HK-2 (cell line): Measurements from ENCODE around the gene GLOD4.
A peak's percentile ranks its signal among the peaks of the same experiment; 100 is the strongest.
"Not testable (repeated sequence)": the region's sequence is repeated elsewhere in the genome, so short reads cannot be mapped to it uniquely, and the experiment has no call there.

Source experiments
- DNase-seq: peaks from one replicate; pipeline ENCODE4 v3.0.0-alpha.2; 2018; ENCODE audit not compliant: unreplicated experiment

GLOD4 gene

DNA sequence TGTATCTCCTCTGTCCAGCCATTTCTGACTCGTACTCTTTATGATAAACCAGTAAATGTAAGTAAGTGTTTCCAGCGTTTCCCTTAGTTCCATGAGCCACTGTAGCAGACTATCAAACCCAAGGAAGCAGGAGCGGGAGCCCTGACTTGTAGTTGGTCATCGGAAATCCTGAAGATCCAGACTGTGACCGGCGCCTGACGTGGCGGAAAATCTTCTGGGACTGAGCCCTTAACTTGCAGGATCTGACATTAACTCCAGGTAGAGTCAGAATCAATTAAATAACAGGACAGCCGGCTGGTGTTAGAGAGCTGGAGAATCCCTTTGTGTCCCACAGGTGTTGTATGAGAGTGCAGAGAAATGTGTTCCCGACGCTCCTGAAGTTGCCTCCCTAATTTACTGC is 4.0 kb downstream of the GLOD4 start:
- no peak for DNase-seq

DNA sequence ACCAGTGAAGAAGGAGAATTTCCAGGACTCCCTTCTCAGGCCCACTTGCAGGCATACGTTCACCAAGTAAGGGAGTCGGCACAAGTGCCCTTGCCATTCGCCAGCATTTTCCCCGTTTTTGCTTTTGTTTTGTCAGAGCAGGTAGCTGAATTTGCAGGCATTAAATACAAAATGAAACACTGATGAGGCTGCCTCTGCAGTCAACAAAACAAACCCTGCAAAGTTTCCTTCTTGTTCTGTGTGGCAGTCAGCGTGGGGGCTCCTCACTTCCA is 7.8 kb downstream of the GLOD4 start:
- no peak for DNase-seq

- DNase-seq = peak; percentile 17
Observed at GRCh38 chr17:773467-774312, 8.4 kb downstream of the GLOD4 start.

DNA sequence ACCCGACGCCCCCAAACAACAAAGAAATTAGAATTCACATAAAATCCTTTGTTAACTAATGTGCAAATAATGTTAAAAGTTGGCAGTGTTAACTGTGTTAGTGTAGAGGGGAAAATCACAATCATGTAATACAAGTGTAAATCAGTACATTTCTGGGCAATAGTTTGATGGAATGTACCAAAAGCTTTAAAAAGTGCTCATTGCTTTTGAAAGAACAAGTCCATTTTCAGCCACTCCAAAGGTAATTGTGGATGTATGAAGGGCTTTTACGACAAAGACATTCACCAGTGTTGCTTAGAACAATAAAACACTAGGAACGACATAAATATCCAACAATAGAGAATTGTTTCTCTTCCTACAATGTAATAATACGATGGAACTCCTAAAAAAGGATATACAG is 9.1 kb downstream of the GLOD4 start:
- DNase-seq = no peak

DNA sequence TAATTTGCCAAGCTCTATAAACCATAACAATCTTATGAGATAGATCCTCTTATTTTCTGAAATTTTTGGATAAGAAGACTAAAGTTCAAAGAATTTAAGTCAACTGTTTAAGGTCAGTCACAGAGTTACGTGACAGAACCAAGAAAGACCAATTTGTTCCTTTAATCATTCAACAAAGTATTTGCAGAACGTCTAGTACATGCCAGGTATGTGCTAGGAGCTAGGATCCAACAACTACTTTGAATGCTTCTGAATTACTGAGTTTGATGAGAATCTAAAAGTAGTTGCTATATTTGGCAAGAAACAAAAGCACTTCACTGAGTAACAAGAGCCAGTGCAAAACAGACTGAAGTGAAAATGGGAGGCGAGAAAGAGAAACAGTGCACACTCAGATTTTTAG is 15.0 kb downstream of the GLOD4 start:
- no peak for DNase-seq

GRCh38 chr17:760371-760770 is 21.7 kb downstream of the GLOD4 start:
- DNase-seq = no peak

DNA sequence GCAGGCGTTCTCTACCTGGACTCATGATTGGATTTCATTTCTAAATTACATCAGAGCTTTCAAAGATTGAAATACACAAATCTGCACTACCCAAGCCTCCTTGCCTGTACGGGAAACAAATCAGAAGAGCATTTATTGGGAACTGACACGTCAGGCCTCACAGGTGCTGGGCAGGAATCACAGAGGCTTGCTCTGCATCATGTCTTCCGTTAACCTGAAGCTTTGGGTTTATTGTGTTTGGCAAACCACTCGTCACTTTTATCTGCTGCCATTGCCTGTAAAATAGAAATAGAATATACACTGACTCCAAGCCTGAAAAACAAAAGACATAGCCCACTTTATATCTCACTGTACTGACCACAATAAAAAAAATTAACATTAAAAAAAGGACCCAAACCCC is 22.1 kb downstream of the GLOD4 start:
- no peak for DNase-seq

- not testable (repeated sequence) for DNase-seq
Observed at GRCh38 chr17:756010-756567, 26.0 kb downstream of the GLOD4 start.

DNA sequence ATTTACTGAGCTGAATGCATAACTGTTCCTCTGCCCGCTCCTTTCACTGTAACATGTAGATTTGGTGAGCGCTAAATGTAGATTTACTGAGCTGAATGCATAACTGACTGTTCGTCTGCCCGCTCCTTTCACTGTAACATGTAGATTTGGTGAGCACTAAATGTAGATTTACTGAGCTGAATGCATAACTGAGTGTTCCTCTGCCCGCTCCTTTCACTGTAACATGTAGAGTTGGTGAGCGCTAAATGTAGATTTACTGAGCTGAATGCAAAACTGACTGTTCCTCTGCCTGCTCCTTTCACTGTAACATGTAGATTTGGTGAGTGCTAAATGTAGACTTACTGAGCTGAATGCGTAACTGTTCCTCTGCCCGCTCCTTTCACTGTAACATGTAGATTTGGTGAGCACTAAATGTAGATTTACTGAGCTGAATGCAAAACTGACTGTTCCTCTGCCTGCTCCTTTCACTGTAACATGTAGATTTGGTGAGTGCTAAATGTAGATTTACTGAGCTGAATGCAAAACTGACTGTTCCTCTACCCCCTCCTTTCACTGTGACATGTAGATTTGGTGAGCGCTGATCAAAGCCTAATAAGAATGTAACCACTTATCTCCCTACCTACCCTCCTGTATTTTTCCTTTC is 26.6 kb downstream of the GLOD4 start:
- DNase-seq = not testable (repeated sequence)

- DNase-seq = no peak
Observed at GRCh38 chr17:753418-753817, 28.7 kb downstream of the GLOD4 start.

GRCh38 chr17:752620-753219 is 29.4 kb downstream of the GLOD4 start:
- DNase-seq = no peak

DNA sequence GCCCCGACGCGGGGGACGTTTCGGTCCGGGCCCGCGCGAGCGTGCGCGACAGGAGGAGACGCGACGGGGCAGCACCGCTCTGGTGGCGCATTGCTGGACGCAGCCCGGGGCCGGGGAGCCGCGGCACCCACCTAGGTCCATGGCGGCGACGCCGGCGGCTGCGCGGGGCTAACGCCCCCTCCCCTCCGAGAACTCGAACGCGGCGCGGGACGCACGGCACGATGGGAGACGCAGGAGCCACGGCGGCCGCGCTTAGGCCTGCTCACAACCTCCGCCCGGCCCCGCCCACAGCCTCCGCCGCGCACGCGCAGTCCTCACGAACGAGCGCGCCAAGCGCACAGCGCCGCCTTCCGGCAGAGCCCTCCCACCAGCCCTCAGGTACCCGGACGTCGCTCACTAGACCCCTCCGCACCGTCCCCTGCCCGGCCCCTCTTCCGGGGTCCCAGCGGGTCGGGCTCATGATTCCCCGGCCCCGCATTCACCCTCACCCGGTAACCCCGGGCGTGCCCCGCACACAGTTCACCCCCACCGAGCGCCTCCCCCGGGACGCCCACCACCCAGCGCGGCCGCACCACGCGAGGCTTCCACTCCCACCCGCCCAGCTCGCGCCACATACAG is 30.0 kb downstream of the GLOD4 start, which contains the start of gene GEMIN4:
TSS of gene GEMIN4 (minus strand) at position 263 of the 618 bp plus-strand sequence. CDS start at position 141, 122 bp downstream.
- DNase-seq = peak; percentile 95

GRCh38 chr17:751269-752001 is 30.6 kb downstream of the GLOD4 start:
- peak; percentile 50 for DNase-seq

DNA sequence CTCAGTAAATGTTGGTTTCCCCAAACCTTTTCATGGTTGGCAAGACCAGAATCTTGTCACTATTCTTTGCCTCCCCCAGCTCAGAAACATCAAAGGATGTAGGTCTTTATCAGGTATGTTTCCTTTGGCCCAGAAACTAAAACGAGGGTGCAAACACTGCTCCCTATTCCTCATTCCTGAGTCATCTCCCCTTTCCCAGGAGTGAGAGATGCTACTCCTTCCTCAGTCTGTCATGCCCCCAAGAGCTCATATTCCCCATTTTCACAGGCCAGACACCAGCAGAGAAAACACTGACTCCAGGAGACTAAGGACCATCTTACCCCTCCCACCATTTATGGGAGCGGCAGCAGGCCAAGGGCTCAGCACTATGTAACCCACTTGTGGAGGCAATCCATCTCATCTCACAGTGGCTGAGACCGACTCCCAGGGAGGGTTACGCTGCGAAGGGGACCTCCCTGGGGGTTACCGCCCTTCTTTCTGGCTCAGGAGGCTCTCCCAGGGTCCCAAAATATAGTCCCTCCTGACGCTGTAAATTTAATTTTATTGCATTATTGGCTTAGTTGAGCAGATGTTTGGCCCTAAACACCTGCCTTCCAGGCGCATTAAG is 31.5 kb downstream of the GLOD4 start:
- DNase-seq = no peak

DNA sequence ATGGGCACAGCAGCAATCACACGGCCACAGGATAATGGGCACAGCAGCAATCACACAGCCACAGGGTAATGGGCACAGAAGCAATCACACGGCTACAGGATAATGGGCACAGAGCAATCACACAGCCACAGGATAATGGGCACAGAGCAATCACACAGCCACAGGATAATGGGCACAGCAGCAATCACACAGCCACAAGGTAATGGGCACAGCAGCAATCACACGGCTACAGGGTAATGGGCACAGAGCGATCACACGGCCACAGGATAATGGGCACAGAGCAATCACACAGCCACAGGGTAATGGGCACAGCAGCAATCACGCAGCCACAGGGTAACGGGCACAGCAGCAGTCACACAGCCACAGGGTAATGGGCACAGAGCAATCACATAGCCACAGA is 32.7 kb downstream of the GLOD4 start:
- not testable (repeated sequence) for DNase-seq

- not testable (repeated sequence) for DNase-seq
Observed at GRCh38 chr17:748604-749003, 33.5 kb downstream of the GLOD4 start.

- no peak for DNase-seq
Observed at GRCh38 chr17:746783-747629, 35.1 kb downstream of the GLOD4 start.

GRCh38 chr17:746181-746580 is 35.9 kb downstream of the GLOD4 start:
- no peak for DNase-seq

- no peak for DNase-seq
Observed at GRCh38 chr17:745406-745805, 36.7 kb downstream of the GLOD4 start.

DNA sequence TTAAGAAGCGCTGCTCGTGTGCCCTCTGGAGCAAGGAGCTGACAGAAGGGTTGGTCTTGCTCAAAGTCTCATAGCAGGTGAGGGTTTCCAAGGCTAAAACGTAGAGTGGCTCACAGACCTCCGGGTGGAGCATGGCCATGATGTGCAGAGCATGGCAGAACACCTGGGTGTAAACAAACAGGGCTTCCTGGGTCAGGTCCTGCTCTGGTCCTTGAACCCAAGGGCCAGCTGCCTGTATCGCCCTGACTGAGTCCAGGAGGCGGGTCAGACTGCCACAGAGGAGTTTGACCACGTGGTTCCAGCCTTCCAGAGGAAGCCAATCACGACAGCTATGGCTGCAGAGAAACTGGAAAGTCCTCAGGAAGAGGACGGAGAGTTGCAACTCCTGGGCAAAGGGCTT is 37.1 kb downstream of the GLOD4 start:
- no peak for DNase-seq
